UCSD-AML1 (cell line): Measurements from ENCODE around the gene CTSZ.
A peak's percentile ranks its signal among the peaks of the same experiment; 100 is the strongest.

Experiments
- DNase-seq: peaks from one replicate; lab custom pipeline; 2025; ENCODE audit not compliant: unreplicated experiment; lab: John Stamatoyannopoulos, UW

The CTSZ gene

GRCh38 chr20:59032023-59032712 is 25.1 kb upstream of the CTSZ start, which contains the start of gene ATP5F1E:
ATP5F1E (minus strand) TSS chr20:59032335; CDS start chr20:59032251, 84 bp downstream.
- DNase-seq, result peak; percentile 98

DNA sequence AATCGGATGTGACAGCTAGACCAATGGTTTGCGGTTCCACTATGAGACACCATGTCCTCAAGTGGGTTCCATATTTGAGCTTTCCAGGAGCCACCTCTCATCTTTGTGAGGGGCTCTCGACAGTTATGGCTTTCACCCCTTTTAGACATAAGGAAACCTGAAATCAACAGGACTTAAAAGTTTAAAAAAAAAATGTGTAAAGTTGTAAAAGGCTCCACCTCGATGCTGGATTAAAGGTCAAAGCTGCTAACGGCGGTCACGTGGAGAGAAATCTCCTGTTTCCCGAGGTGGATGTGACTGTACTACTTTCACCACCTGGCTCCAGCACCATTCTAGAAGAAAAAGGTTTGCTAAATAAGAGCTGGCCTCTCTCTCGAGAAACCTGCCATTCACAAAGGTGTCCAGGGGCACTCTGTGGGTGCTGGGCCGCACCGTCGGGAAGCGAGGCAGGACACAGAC is 24.5 kb upstream of the CTSZ start:
- no peak for DNase-seq

GRCh38 chr20:59030911-59031563 is 24.0 kb upstream of the CTSZ start:
- no peak for DNase-seq

- DNase-seq, result no peak
These were observed 21.8 kb upstream of the CTSZ start for GRCh38 chr20:59028812-59029211.

GRCh38 chr20:59027741-59028320 is 20.8 kb upstream of the CTSZ start:
- DNase-seq, result no peak

- DNase-seq, result no peak
These were observed 20.1 kb upstream of the CTSZ start for GRCh38 chr20:59026904-59027740.

GRCh38 chr20:59025511-59025910 is 18.5 kb upstream of the CTSZ start:
- no peak for DNase-seq

DNA sequence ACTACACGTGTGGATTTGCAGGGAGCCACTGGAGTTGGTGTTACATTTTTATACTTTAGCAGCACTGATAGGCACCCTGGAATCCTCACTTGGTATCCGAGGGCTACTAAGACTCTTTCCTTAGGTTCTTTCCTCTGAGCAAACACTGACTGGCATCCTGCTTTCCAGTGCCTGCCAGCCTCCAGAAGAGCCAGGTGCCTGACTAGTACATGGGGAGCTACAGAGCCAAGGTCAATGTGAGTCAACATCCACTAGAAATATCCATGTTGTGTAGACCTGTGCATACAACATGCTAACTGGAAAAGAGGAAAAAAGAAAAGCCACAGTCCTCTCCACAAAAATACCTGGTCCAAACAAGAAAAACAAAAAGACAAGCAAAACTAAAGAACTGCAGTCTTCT is 18.0 kb upstream of the CTSZ start:
- DNase-seq, result no peak

- no peak for DNase-seq
These were observed 17.1 kb upstream of the CTSZ start for GRCh38 chr20:59024111-59024530.

DNA sequence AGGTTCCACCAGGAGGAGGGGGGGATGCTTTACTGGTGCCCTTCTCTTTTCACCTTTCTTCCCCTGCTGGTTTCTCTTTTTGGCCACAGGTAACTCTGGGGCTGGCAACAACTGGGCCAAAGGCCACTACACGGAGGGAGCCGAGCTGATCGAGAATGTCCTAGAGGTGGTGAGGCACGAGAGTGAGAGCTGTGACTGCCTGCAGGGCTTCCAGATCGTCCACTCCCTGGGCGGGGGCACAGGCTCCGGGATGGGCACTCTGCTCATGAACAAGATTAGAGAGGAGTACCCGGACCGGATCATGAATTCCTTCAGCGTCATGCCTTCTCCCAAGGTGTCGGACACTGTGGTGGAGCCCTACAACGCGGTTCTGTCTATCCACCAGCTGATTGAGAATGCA is 16.6 kb upstream of the CTSZ start:
- no peak for DNase-seq

GRCh38 chr20:59022754-59023153 is 15.7 kb upstream of the CTSZ start:
- DNase-seq, result no peak

DNA sequence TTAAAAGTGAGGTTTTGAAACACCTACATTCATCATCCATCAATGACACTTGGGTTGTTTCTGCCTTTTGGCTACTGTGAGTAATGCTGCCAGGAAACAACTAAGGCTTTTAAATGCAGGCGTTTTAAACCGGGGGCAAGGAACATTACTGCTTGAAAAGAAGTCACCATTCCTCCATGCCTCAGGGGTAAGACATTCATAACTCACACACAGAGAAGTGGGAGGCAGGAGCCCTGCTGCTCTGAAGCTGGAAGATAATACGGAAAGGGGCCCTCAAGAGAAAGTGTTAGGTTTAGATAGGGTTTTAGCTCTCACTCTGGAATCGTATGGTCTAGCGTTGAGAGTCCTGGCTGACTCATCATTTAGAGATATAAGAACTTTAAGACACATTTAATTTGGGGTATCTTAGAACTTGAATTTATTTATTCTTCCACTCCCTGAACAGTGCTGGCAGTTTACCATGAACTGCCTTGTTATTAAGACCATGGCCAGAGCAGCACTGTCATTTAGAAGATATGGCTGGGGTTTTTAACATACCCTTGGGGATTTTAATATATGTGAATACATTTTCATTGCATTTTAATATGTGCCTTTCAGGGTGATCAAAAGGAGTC is 14.0 kb upstream of the CTSZ start:
- no peak for DNase-seq

DNA sequence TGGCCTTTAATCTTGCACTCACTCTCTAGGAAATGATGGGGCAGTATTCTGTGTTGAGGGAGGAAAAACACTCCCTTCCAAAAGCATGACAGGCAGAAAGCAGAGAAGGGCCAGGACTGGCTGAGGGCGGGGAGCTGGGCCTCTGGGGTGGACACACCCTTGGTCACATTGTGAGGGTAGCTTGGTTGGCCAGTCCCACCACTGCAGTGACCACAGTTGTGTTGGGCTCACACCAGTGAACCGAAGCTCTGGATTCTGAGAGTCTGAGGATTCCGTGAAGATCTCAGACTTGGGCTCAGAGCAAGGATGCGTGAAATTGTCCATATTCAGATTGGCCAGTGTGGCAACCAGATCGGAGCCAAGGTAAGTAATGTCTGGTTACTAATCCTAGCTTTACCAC is 12.2 kb upstream of the CTSZ start, which contains the start of gene TUBB1:
TUBB1 (plus strand) TSS at position 213 of the 400 bp plus-strand sequence; CDS start at position 307, 94 bp downstream.
- peak; percentile 52 for DNase-seq

DNA sequence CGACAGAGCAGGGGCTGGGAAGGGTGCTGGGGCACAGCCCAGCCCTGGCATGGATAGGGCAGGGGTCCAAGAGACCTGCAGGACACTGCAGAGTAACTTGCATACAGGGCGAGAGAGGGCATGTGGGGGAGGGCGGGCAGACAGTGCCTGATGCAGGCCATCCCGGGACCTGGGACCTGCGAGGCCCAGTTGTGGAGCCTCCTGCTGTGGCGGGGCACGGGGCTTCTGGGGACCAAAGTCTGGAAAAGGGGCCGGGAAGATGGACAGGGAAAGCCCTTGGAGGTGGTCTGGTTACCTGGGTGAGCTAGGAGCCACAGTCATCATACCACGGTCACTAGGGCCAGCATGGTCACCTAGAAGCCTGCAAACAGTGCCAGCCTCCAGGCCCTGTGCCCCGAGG is 11.8 kb upstream of the CTSZ start:
- no peak for DNase-seq

- no peak for DNase-seq
These were observed 10.6 kb upstream of the CTSZ start for GRCh38 chr20:59017493-59018231.

- DNase-seq, result no peak
These were observed 9.9 kb upstream of the CTSZ start for GRCh38 chr20:59016795-59017492.

GRCh38 chr20:59015812-59016711 is 9.0 kb upstream of the CTSZ start:
- no peak for DNase-seq

DNA sequence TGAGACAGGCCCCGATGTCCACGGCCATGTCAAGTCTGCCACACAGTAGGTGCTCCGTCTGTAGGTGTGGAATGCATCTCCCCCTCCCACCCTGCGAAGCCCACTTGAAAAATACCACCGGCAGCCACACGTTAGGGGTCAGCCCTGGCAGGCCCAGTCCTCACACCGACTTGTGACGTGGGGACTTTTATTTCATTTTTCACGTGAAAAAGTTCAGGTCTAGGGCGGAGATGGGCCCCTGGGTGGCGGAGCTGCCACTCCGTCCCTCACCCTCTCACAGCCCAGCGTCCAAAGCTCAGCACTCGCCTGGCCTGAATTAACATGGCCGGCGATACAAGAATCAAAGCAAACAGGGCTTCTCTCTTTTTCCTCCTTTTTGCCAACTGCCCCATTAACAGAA is 8.4 kb upstream of the CTSZ start:
- DNase-seq, result no peak
